ENCODE data around the gene ETV1.

DNA sequence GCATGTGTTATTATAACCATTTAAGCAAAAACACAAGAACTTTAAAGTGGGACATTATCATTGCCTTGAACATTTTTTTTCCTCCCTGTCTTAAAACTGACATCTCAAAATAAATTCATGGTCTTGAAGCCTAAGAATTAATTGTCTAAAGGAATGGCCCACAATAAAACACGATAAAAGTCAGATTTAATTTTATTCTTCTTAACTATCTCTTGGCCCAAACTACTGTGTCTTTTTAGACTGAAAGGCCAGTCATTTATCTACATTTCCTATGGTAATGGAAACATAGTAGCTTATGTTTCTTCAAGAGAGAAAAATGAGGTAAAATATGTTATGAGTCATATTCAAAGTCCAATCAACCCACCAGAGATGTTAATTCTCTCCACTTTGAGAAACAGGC lies 24.4 kb upstream of the ETV1 start:
- TF ChIP-seq, protein P1, sequence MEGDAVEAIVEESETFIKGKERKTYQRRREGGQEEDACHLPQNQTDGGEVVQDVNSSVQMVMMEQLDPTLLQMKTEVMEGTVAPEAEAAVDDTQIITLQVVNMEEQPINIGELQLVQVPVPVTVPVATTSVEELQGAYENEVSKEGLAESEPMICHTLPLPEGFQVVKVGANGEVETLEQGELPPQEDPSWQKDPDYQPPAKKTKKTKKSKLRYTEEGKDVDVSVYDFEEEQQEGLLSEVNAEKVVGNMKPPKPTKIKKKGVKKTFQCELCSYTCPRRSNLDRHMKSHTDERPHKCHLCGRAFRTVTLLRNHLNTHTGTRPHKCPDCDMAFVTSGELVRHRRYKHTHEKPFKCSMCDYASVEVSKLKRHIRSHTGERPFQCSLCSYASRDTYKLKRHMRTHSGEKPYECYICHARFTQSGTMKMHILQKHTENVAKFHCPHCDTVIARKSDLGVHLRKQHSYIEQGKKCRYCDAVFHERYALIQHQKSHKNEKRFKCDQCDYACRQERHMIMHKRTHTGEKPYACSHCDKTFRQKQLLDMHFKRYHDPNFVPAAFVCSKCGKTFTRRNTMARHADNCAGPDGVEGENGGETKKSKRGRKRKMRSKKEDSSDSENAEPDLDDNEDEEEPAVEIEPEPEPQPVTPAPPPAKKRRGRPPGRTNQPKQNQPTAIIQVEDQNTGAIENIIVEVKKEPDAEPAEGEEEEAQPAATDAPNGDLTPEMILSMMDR (conservative IDR thresholded peaks at IDR 0.05; ENCODE audit: low read depth, low read length), result no peak
- TF ChIP-seq POLR2A (IDR thresholded peaks at IDR 0.05; ENCODE audit: low read depth, low read length), result no peak
- TF ChIP-seq, protein P2, sequence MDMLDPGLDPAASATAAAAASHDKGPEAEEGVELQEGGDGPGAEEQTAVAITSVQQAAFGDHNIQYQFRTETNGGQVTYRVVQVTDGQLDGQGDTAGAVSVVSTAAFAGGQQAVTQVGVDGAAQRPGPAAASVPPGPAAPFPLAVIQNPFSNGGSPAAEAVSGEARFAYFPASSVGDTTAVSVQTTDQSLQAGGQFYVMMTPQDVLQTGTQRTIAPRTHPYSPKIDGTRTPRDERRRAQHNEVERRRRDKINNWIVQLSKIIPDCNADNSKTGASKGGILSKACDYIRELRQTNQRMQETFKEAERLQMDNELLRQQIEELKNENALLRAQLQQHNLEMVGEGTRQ (IDR thresholded peaks at IDR 0.05; ENCODE audit: low read depth, low read length), result no peak
- TF ChIP-seq RAD21 (IDR thresholded peaks at IDR 0.05; ENCODE audit: low read length), result no peak
- TF ChIP-seq, protein P3, sequence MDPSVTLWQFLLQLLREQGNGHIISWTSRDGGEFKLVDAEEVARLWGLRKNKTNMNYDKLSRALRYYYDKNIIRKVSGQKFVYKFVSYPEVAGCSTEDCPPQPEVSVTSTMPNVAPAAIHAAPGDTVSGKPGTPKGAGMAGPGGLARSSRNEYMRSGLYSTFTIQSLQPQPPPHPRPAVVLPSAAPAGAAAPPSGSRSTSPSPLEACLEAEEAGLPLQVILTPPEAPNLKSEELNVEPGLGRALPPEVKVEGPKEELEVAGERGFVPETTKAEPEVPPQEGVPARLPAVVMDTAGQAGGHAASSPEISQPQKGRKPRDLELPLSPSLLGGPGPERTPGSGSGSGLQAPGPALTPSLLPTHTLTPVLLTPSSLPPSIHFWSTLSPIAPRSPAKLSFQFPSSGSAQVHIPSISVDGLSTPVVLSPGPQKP (IDR thresholded peaks at IDR 0.05; ENCODE audit: borderline replicate concordance, low read depth, low read length), result no peak
- TF ChIP-seq BHLHE40 (IDR thresholded peaks at IDR 0.05; ENCODE audit: low read depth, low read length), result no peak
- TF ChIP-seq CEBPB (IDR thresholded peaks at IDR 0.05; ENCODE audit: low read depth, low read length), result no peak
- no peak for TF ChIP-seq MXI1 (IDR thresholded peaks at IDR 0.05; ENCODE audit: borderline replicate concordance, low read depth, low read length)
